Measurements from ENCODE around the gene ARAP1. TPM values are rescaled to one million over a fixed set of nuclear protein-coding genes. Genes with fewer than 3 reads are reported as not detected.

Gene ARAP1
- 100 to 1,000 TPM in 3 of 4 donors, 10 to 100 TPM in 1; 90.3 to 146 (median 122) TPM for total RNA-seq

DNA sequence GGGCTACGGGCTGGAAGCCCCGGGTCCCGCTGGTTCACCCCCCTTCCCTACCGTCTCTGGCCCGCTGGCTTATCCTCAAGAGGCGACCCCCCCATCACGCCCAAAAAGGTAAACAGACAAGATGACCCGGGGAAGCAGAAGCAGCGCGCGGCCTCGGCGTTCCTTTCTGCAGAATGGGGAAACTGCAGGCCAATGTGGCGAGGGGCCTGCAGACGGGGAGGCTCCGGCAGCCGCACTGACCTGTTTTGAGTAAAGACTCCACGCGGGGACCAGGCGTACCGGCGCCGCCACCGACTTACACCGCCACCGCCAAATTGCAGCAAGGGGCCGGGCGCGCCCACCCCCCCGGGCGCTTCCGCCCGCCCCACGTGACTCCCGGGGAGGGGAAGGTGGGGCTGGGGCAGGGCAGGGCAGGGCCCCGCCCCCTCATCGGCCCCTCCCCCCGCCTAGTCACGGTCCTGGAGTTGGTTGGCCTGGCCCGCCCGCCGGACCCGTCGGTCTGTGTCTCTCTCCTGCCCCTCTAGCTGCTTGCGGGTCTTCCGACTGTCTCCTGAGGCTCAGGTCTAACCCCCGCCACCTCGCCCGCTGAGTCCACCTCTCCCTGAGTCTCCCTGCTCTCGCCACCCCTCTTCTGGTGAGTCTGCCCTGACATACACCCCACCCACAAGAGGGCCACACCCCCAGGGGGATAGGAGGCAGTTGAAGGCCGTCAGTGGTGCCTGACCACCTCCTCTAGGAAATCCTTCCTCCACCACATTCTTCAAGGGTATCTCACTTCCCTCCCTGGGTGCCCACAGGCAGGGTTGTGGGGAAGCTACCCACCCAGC, at the start of gene ARAP1:
Gene ARAP1 (minus strand): TSS at position 321 of the 827 bp plus-strand sequence. CDS start 25,280 bp downstream, outside the sequence.
- H3K27me3 ChIP-seq, result no peaks in the 10 kb centered on the region
- peak; percentile 78 to 80 for DNase-seq
- whole genome bisulfite sequencing, 2 donors, result 1 to 2% methylated on average over 7 to 21 of the region's 51 CpGs
- H3K9me3 ChIP-seq, result no peaks in the 10 kb centered on the region
- peaks cover 26 to 45% of the 10 kb centered on the region in 2 donors for H3K4me1 ChIP-seq
- H3K27ac ChIP-seq, result peak within 1 kb of the TSS; percentile 69 to 82 (median 79)
- peak within 1 kb of the TSS; percentile 38 to 68 (median 45) for H3K4me3 ChIP-seq (replicated peaks in 1 of 3)
- peak in 1 of 2 donors; percentile 41 for TF ChIP-seq POLR2A (IDR thresholded peaks at IDR 0.05)
- TF ChIP-seq, protein P1, sequence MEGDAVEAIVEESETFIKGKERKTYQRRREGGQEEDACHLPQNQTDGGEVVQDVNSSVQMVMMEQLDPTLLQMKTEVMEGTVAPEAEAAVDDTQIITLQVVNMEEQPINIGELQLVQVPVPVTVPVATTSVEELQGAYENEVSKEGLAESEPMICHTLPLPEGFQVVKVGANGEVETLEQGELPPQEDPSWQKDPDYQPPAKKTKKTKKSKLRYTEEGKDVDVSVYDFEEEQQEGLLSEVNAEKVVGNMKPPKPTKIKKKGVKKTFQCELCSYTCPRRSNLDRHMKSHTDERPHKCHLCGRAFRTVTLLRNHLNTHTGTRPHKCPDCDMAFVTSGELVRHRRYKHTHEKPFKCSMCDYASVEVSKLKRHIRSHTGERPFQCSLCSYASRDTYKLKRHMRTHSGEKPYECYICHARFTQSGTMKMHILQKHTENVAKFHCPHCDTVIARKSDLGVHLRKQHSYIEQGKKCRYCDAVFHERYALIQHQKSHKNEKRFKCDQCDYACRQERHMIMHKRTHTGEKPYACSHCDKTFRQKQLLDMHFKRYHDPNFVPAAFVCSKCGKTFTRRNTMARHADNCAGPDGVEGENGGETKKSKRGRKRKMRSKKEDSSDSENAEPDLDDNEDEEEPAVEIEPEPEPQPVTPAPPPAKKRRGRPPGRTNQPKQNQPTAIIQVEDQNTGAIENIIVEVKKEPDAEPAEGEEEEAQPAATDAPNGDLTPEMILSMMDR (IDR thresholded peaks at IDR 0.05), result no peak
- H3K36me3 ChIP-seq, result no peaks in the 10 kb centered on the region
- intact Hi-C loops (cut with DNase I), result no loop called here

DNA sequence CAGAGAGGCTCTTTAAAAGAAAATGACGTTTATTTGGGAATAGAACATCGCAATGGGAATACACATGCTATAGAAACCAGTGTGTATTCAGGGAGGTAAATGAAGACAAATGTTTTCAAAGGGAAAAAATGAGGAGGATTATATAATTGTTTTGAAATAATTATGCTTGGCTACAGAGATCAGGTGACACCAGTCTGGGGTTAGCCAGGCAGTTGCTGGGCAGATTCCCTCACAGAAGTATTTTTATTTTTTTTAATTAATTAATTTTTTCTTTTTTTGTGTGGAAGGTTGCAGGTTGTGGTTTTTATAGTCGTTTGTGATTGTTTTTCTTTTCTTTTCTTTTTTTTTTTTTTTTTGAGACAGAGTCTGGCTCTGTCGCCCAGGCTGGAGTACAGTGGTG, 47.2 kb upstream of the ARAP1 start:
- no peak for DNase-seq
- intact Hi-C loops (cut with DNase I), result no loop called here
- WGBS, 2 donors, result 63 to 72% methylated on average over 4 of the region's 4 CpGs
- Histone ChIP-seq H3K9me3 (no peaks in the 10 kb centered on the region), H3K4me1 (peaks cover 1 to 4% of the 10 kb centered on the region in 2 donors), H3K27ac (no peak overlapping the region), H3K4me3 (replicated peaks in 1 of 3) (no peak overlapping the region), H3K27me3 (no peaks in the 10 kb centered on the region), H3K36me3 (no peaks in the 10 kb centered on the region)
- TF ChIP-seq POLR2A (IDR thresholded peaks at IDR 0.05), result no peak
- TF ChIP-seq, protein P1 (IDR thresholded peaks at IDR 0.05), result no peak

DNA sequence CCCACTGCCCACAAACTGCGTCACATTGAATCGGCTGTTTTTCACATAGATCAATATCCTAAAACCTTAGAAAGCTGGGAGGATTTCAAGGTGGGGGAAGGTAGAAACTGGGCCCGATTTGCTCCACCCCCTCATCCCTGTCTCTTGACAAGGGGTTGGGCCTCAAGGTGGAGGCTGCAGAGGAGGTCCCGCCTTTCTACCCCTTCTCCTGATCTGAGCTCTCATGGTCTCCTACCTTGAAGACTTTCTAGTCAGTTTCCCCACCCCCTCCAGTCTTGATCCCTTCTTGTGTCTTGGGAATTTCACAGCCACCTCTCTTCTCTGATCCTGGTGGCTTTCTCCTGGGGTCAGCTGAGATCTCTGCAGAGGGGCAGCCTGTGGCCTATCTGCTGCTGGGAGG, 46.2 kb upstream of the ARAP1 start:
- no peak for DNase-seq
- Histone ChIP-seq H3K27me3 (no peaks in the 10 kb centered on the region), H3K9me3 (no peaks in the 10 kb centered on the region), H3K4me1 (peaks cover 6 to 10% of the 10 kb centered on the region in 2 donors), H3K4me3 (replicated peaks in 1 of 3) (no peak overlapping the region), H3K36me3 (no peaks in the 10 kb centered on the region), H3K27ac (no peak overlapping the region)
- intact Hi-C loops (cut with DNase I), result no loop called here
- no peak for TF ChIP-seq POLR2A (IDR thresholded peaks at IDR 0.05)
- TF ChIP-seq, protein P1 (IDR thresholded peaks at IDR 0.05), result no peak
- 82 to 83% methylated on average over 4 of the region's 4 CpGs for WGBS, 2 donors

DNA sequence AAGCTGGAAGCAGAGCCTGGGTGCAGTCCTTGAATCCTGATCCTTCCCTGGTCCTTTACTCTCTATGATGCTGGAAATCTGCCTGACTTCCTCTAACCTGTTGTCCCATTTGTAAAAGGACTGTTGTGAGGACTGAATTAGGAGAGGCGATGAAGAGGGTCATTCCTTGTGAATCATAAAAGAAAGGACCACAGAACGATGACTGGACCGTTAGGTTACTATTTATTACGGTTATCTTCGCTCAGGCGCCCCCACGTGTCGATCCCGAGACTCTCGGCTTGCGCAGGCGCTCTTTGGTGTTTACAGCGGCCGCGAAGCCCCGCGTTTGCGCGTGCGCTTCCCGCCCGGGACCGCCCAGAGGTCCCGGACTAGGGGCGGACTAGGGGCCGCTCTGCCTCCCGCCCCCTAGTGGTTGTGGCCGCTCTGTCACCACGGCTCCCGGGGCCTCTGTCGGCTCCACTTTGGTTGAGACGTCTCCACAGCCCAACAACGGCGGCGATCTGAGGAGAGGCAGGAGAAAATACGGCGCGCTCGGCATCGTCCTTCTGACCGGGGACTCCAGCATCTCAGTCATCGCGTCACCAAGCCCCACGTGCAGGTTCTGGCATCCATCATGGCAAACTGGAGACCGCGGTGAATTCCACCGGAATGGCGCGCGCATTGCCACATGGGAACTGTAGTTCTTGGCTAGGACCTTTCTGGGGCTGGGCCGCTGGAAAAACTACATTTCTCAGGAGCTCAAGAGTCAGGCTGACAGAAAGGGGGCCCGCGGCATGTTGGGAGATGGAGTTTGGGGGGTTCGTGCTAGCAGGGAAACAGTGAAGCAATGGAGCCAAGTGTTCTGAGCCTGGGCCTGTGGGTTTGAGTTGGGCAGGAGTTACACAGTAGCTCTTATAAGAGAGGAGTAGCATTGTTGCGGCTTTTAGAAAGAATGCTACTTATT, 41.5 kb upstream of the ARAP1 start, which contains the start of gene STARD10:
Gene STARD10 (minus strand): TSS at position 623 of the 943 bp plus-strand sequence. CDS start 12,866 bp downstream, outside the sequence.
- peak; percentile 95 to 96 for DNase-seq
- Histone ChIP-seq H3K4me3 (replicated peaks in 1 of 3) (peak within 1 kb of the TSS; percentile 31 to 51 (median 41)), H3K9me3 (no peaks in the 10 kb centered on the region), H3K36me3 (no peaks in the 10 kb centered on the region), H3K27ac (peak within 1 kb of the TSS; percentile 89 to 94 (median 91)), H3K27me3 (no peaks in the 10 kb centered on the region), H3K4me1 (peaks cover 9 to 21% of the 10 kb centered on the region in 2 donors)
- 2 to 4% methylated on average over 28 to 48 of the region's 55 CpGs for WGBS, 2 donors
- intact Hi-C loops (cut with DNase I), result no loop called here
- TF ChIP-seq, protein P1 (IDR thresholded peaks at IDR 0.05), result peak; percentile 93 to 100 (median 98)
- peak in 1 of 2 donors; percentile 63 for TF ChIP-seq POLR2A (IDR thresholded peaks at IDR 0.05)
